BJ (cell line): ENCODE results near the gene CPT1C. TPM values are rescaled to one million over a fixed set of nuclear protein-coding genes. Genes with fewer than 3 reads are reported as not detected.

Experiments used
- CTCF ChIA-PET: fragments of 350-600 bp; formaldehyde crosslinking; extraction: SDS; loops from one replicate; lab custom pipeline; 2021; ENCODE audit warnings: antibody characterized with exemption, inconsistent platforms; lab: Yijun Ruan, JAX
- POLR2A ChIA-PET: fragments of 300-600 bp; sonication (Branson Sonifier 250); formaldehyde crosslinking; extraction: SDS; loops from one replicate; lab custom pipeline; 2021; ENCODE audit warnings: antibody characterized with exemption; lab: Charles Lee
- DNase-seq: peaks from one replicate; pipeline ENCODE4 v3.0.0-alpha.2; 2011; ENCODE audit warnings: low read depth
- H3K27me3 ChIP-seq: 2 replicates; pipeline ENCODE4 v1.6.0; 2011; ENCODE audit warnings: low read length; ENCODE audit not compliant: control insufficient read depth, insufficient read depth
- H3K36me3 ChIP-seq: 2 replicates; pipeline ENCODE4 v1.5.1; 2011; ENCODE audit warnings: low read length; ENCODE audit not compliant: control insufficient read depth, insufficient read depth
- H3K4me3 ChIP-seq: 2 replicates; pipeline ENCODE4 v1.5.1; 2011; ENCODE audit warnings: low read depth, mild to moderate bottlenecking, control low read depth, low read length
- polyA plus RNA-seq: library from polyadenylated mRNA; depleted of rRNA; stranded (reverse); fragments of >200 nt; gene quantifications from 2 replicates; pipeline ENCODE4 v1.2.3, GENCODE V29; 2011
- TF ChIP-seq, protein P1 (sequence below): IDR thresholded peaks from 2 replicates; pipeline ENCODE4 v1.5.1; 2011; ENCODE audit warnings: low read depth, mild to moderate bottlenecking, control low read depth, inconsistent platforms, low read length, moderate library complexity; ENCODE audit not compliant: insufficient read depth

CPT1C gene
- polyA plus RNA-seq, 1 experiment, result 45.9 TPM

DNA sequence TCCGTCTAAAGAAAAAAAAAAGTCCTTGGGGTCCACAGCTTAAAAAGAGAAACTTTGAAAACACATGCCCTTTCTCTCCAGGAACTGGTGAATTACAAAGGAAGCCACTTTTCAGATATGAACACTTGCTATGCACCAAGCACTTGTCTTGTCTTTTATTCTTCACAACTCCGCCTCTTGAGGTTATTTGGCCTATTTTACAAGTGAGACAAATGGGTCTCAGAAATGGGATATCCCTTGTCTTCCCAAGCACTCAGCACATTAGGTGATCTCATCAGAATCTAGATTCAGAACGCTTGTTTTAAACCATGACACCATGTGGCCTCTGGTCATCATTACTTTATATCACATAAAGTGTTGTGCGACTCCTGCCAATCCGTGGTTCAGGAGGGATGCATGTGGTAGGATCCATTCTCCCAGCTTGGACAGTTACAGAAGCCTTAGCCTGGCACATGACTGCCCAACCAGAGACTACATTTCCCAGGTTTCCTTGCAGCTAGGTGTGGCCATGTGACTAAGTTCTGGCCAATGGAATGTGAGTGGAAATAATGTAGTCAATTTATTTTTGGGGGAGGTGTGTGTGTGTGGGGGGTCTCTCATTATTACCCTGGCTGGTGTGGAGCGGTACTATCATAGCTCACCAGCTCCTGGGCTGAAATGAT, 58.3 kb downstream of the CPT1C start:
- CTCF ChIA-PET, result no interaction called here

DNA sequence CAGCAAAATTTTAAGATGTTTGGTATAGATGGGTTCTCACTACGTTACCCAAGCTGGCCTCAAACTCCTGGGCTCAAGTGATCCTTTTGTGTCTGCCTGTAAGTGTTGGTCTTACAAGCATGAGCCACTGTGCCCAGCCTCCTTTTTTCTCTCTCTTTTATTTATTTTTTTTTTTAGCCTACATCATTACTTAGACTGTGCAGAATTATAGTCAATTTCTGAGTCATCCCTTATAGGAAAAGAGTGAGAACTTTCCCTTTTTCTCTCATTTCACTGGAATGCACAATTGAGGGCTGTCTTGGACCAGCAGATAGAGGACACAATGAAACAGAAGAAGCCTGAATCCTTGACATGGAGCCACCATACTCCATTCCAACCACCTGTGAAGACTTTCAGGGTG, 58.9 kb downstream of the CPT1C start:
- no peak for DNase-seq
- TF ChIP-seq, protein P1, sequence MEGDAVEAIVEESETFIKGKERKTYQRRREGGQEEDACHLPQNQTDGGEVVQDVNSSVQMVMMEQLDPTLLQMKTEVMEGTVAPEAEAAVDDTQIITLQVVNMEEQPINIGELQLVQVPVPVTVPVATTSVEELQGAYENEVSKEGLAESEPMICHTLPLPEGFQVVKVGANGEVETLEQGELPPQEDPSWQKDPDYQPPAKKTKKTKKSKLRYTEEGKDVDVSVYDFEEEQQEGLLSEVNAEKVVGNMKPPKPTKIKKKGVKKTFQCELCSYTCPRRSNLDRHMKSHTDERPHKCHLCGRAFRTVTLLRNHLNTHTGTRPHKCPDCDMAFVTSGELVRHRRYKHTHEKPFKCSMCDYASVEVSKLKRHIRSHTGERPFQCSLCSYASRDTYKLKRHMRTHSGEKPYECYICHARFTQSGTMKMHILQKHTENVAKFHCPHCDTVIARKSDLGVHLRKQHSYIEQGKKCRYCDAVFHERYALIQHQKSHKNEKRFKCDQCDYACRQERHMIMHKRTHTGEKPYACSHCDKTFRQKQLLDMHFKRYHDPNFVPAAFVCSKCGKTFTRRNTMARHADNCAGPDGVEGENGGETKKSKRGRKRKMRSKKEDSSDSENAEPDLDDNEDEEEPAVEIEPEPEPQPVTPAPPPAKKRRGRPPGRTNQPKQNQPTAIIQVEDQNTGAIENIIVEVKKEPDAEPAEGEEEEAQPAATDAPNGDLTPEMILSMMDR, result no peak
- H3K36me3 ChIP-seq, result no peaks in the 10 kb centered on the region
- H3K4me3 ChIP-seq, result no peak overlapping the region
- H3K27me3 ChIP-seq, result no peaks in the 10 kb centered on the region
- POLR2A ChIA-PET, result no interaction called here
- CTCF ChIA-PET, result interaction anchor here (0.6 to 1.5 kb wide), 4 partner anchors 8 to 70 kb away, joined by 3 to 4 read pairs (median 3); partner anchors contain the start of gene FUZ

More for the DNA sequence above, 58.3 kb downstream of the CPT1C start:
- no peak for DNase-seq
- Histone ChIP-seq H3K4me3 (no peak overlapping the region), H3K36me3 (no peaks in the 10 kb centered on the region), H3K27me3 (no peaks in the 10 kb centered on the region)
- POLR2A ChIA-PET, result no interaction called here
- TF ChIP-seq, protein P1, result no peak

DNA sequence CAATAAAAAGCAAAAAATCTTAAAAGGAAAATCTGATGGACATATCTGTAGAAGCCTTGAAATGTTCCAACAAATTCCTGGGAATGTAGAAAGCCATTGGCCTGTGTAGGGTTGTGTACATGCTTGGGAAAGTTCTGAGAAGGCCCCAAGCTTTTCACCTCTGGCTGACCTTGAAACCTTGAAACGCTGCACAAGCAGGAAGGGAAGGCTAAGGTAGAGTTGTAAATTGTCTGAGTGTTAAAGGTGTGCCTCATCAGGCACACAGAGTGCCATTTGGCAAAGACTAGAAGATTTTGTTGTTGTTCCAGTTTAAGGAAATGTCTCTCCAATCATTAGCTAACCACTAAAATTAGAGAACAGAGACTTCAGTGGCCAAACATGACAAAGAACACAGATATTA, 61.8 kb downstream of the CPT1C start:
- CTCF ChIA-PET, result no interaction called here
- DNase-seq, result no peak
- H3K27me3 ChIP-seq, result no peaks in the 10 kb centered on the region

DNA sequence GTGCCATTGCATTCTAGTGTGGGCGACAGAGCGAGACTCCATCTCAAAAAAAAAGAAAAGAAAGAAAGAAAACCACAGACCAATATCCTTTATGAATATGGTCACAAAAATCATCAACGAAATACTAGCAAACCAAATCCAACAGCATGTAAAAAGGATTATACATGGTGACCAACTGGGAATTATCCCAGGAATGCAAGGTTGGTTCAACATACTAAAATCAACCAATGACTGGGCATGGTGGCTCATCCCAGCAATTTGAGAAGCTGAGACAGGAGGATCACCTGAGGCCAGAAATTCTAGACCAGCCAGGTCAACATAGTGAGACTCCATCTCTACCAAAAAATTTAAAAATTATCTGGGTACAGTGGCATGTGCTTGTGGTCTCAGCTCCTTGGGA, 65.0 kb downstream of the CPT1C start:
- ChIA-PET POLR2A (interaction anchor here (0.6 kb wide), 1 partner anchor 31 kb away, joined by 4 read pairs; no protein-coding TSS in a partner anchor), CTCF (interaction anchor here (1.3 kb wide), 1 partner anchor 39 kb away, joined by 5 read pairs; no protein-coding TSS in a partner anchor)
- no peak for DNase-seq
- H3K4me3 ChIP-seq, result no peak overlapping the region
- H3K36me3 ChIP-seq, result no peaks in the 10 kb centered on the region
- TF ChIP-seq, protein P1, result no peak
- no peaks in the 10 kb centered on the region for H3K27me3 ChIP-seq

More for the DNA sequence above, 61.8 kb downstream of the CPT1C start:
- Histone ChIP-seq H3K36me3 (no peaks in the 10 kb centered on the region), H3K4me3 (no peak overlapping the region)
- POLR2A ChIA-PET, result no interaction called here
- TF ChIP-seq, protein P1, result no peak

DNA sequence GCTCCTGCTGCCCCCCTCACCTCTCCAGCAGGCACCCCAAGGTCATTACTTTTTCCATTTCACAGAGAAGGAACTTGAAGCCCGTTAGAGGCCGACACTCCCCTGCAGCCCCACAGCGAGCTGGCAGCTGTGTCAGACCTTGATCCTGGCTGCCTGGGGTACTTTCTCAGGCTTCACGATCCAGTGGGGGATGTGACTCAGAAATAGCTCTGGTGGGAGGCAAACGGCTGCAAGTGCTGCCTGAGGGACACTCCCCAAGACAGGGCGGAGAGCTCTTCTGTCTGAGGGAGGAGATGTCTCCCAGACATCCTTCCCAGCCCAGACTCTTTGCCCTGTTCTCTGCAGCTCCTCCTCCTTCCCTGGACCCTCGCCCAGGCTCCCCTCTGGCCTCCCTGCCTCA, 67.4 kb downstream of the CPT1C start:
- TF ChIP-seq, protein P1, result no peak
- Histone ChIP-seq H3K27me3 (no peaks in the 10 kb centered on the region), H3K36me3 (no peaks in the 10 kb centered on the region), H3K4me3 (no peak overlapping the region)
- peak; percentile 59 for DNase-seq
- CTCF ChIA-PET, result interaction anchor here (1.0 kb wide), 1 partner anchor 29 kb away, joined by 3 read pairs; no protein-coding TSS in a partner anchor
- POLR2A ChIA-PET, result interaction anchor here (1.0 kb wide), 1 partner anchor 8 kb away, joined by 5 read pairs; the partner anchor contains the start of gene AP2A1
